ENCODE data around the gene POLR2A. TPM values are rescaled to one million over a fixed set of nuclear protein-coding genes. Genes with fewer than 3 reads are reported as not detected.

The POLR2A gene
- polyA plus RNA-seq, 6 donors from 2014 or later = 13.6 to 88.9 (median 47.1) TPM

DNA sequence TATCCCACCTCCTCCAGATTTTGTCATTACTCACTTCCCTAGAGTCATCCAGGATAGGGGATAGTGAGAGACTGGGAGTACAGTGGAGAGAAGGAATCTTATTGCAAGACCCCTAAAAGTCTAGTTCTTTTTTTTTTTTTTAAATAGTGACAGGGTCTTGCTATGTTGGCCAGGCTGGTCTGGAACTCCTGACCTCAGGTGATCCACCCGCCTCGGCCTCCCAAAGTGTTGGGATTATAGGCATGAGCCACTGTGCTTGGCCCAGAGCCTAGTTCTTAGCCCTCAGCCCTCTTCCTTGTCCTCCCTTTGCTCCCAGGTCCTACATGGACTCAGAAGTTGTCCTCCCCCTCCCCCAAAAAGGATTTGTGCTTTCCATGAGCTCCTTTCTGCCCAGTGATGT, 42.0 kb upstream of the POLR2A start:
- H3K27ac Mint-ChIP-seq = peak overlapping the region in 1 of 6 donors; percentile 19
- peaks cover 42 to 60% (median 55%) of the 10 kb centered on the region in 3 donors for H3K4me1 Mint-ChIP-seq

DNA sequence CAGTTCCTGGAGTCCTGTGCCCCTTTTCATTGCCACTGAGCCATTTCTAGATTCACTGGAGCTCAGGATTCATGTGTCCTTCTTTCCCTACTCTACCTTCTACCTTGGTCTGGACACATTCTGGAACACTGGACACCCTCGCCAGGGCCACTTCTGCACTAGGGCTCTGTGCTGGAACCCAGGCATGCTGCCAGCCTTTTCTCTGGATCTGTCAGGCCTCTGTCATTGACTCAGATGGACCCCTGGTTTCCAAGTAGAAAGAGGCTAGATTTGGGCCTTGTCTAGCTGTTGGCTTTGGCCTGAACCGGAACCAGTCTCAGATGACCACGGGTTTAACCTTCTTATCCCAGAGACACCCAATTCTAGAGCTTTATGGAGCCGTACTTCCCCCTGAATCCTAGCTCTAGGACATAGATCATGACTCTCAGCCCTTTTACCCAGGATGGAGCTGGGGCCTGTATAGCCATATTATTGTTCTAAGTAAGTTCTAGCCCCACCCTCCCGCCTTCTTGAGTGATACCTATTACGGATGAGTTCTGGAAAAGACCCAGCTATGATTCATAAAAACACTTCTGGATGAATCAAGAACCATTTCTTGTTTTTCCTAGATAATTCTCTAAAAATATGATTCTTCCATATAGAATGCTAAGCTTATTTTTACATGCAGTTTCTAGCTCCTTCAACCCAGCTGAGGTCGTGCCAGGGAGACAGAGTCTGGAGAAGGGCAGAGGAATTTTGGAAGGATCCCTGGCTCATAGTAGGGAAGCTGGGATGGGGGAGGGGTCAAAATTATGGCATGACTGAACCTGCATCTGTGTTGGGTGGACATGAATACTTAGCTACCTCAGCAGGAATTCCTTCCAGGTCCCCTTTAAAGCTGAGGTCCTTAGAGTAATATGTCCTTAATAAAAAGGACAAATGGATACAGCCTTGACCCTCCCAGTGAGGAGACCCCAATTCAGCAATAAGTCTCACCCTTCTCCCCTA, 40.4 kb upstream of the POLR2A start:
- Mint-ChIP-seq H3K4me1 (peaks cover 36 to 49% (median 47%) of the 10 kb centered on the region in 3 donors), H3K36me3 (peaks cover 0 to 36% of the 10 kb centered on the region in 2 donors), H3K9me3 (peaks cover 0 to 5% (median 0%) of the 10 kb centered on the region in 7 donors), H3K27me3 (peaks cover 56 to 90% (median 87%) of the 10 kb centered on the region in 3 donors), H3K4me3 (peak overlapping the region in 3 of 8 donors; percentile 17 to 92 (median 79)), H3K27ac (peak overlapping the region in 1 of 6 donors; percentile 24)
- no peak for ATAC-seq (ENCODE audit: low read depth in 2 of 2)
- DNase-seq = no peak

More for the DNA sequence above, 42.0 kb upstream of the POLR2A start:
- H3K4me3 Mint-ChIP-seq = peak overlapping the region in 2 of 8 donors; percentile 16 to 29
- peaks cover 0 to 2% (median 0%) of the 10 kb centered on the region in 7 donors for H3K9me3 Mint-ChIP-seq
- ATAC-seq (ENCODE audit: low read depth in 2 of 2) (no peak), DNase-seq (no peak)
- peaks cover 49 to 91% (median 87%) of the 10 kb centered on the region in 3 donors for H3K27me3 Mint-ChIP-seq
- peaks cover 0 to 36% of the 10 kb centered on the region in 2 donors for H3K36me3 Mint-ChIP-seq

DNA sequence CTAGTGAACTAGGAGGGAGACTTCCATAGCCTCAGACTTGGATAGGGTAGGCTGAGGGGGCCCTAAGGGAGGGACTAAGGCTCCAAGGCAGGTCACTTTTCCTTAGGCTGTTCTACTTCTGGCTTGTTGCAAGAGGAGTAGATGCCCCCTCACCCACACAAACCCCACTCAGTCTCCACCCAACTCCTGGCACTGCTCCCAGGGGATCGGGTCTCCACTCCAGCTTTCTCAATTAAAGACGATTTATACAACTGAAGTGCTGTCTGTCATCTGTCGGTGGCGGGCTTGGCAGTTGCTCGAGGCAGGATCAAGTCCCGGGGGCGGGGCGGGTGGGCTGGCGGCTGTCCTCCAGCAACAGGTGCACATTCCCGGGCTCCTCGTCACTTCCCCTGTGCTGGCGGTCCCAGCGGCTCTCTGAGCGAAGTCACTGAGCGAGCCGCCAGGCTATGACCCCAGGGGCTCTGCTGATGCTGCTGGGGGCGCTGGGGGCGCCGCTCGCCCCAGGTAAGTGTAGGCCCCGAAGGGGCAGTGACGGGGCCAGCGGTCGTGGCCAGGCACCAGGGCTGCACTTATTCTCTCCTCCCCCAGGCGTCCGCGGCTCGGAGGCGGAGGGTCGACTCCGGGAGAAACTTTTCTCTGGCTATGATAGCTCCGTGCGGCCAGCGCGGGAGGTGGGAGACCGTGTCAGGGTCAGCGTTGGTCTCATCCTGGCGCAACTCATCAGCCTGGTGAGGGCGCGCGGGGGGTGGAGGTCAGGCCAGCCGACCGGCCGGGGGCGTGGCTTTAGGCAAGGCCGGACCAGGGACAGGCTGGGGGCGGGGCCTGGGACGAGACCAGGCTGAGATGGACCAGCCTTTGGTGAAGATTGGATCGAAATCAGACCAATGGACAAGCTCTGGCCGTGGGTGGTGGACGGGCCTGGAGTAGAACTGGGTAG, 39.2 kb upstream of the POLR2A start, which contains the start of gene CHRNB1:
TSS of gene CHRNB1 (plus strand) at position 380 of the 937 bp plus-strand sequence. CDS start at position 447, 67 bp downstream.
- Mint-ChIP-seq H3K27me3 (peaks cover 53 to 92% (median 86%) of the 10 kb centered on the region in 3 donors), H3K36me3 (peaks cover 0 to 32% of the 10 kb centered on the region in 2 donors), H3K4me3 (peak within 1 kb of the TSS; percentile 60 to 93 (median 89)), H3K4me1 (peaks cover 28 to 41% (median 37%) of the 10 kb centered on the region in 3 donors), H3K9me3 (peaks cover 0 to 5% (median 0%) of the 10 kb centered on the region in 7 donors), H3K27ac (peak within 1 kb of the TSS in 2 of 6 donors; percentile 11 to 93)
- peak; percentile 45 to 52 for ATAC-seq (ENCODE audit: low read depth in 2 of 2)
- no peak for DNase-seq

DNA sequence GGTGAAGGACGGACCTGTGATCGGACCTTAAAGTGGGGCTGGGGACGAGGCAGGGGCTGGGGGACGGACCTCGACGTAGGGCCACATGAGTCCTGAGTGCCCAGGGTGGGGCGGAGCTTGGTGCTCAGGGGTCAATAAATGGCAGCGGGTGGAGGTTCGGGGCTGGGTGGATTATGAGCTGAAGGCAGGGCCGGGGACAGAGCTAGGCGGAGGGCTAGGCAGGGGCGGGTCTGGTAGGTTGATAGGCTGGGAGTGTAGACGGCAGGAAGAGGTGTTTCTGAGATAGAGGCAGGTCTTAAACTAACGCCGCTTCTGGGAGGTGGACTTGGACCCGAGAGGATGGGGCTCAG, 38.6 kb upstream of the POLR2A start:
- H3K4me3 Mint-ChIP-seq = peak overlapping the region; percentile 60 to 93 (median 89)
- peaks cover 53 to 91% (median 80%) of the 10 kb centered on the region in 3 donors for H3K27me3 Mint-ChIP-seq
- H3K27ac Mint-ChIP-seq = peak overlapping the region in 2 of 6 donors; percentile 11 to 93
- peaks cover 22 to 34% (median 31%) of the 10 kb centered on the region in 3 donors for H3K4me1 Mint-ChIP-seq
- H3K9me3 Mint-ChIP-seq = peaks cover 0 to 5% (median 0%) of the 10 kb centered on the region in 7 donors
- peaks cover 0 to 26% of the 10 kb centered on the region in 2 donors for H3K36me3 Mint-ChIP-seq
- DNase-seq (no peak), ATAC-seq (ENCODE audit: low read depth in 2 of 2) (peak; percentile 78 to 85)

DNA sequence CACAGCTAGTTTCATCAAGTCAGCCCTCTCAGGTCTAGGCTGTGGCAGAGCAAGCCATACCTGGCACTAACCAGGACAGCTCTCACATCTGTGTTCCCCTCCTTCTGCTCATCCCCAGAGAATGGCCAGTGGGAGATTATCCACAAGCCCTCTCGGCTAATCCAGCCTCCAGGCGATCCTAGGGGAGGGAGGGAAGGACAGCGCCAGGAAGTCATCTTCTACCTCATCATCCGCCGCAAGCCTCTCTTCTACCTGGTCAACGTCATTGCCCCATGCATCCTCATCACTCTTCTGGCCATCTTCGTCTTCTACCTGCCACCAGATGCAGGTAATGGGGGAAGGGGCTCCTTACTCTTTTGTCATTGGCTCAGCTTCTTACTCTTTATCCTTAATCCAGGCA, 35.7 kb upstream of the POLR2A start:
- H3K27ac Mint-ChIP-seq = no peak overlapping the region
- no peak for ATAC-seq (ENCODE audit: low read depth in 2 of 2)
- peaks cover 0 to 21% of the 10 kb centered on the region in 2 donors for H3K36me3 Mint-ChIP-seq
- no peak overlapping the region for H3K4me3 Mint-ChIP-seq
- no peak for DNase-seq
- H3K27me3 Mint-ChIP-seq = peaks cover 41 to 68% (median 54%) of the 10 kb centered on the region in 3 donors
- H3K9me3 Mint-ChIP-seq = peaks cover 0 to 5% (median 0%) of the 10 kb centered on the region in 7 donors
- H3K4me1 Mint-ChIP-seq = peaks cover 21 to 26% (median 26%) of the 10 kb centered on the region in 3 donors

DNA sequence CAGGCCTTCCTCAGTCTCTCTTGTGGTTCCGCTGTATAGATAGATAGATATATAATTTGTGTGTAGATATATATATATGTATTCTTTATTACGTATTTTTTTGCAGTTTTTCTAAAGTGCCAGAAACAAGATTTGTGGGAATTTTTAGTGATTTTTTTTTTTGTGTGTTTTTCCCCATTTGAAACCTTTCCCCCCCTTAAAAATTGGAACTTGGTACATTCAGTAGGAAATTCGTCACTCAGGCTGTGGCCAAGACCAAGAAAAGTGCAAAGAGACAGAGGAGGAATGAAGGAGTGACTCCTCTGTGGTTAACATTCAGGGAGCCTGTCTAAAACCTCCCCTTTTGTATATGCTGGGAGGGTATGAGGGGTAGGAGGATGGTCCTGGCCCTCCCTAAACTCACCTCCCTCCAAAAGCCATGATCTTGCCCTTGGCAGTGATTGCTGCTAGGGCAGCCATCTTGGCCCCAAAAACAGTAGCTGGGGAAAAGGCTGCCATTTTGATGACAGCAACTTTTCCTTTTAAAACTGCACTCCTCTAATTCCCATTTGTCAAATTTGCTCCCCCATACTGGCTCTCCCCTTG, 24.1 kb upstream of the POLR2A start:
- Mint-ChIP-seq H3K4me1 (peaks cover 4 to 22% (median 15%) of the 10 kb centered on the region in 3 donors), H3K27me3 (peaks cover 0 to 3% (median 0%) of the 10 kb centered on the region in 3 donors), H3K36me3 (peaks cover 0 to 5% of the 10 kb centered on the region in 2 donors), H3K9me3 (no peaks in the 10 kb centered on the region), H3K27ac (no peak overlapping the region), H3K4me3 (peak overlapping the region in 1 of 8 donors; percentile 57)
- DNase-seq (no peak), ATAC-seq (ENCODE audit: low read depth in 2 of 2) (no peak)

DNA sequence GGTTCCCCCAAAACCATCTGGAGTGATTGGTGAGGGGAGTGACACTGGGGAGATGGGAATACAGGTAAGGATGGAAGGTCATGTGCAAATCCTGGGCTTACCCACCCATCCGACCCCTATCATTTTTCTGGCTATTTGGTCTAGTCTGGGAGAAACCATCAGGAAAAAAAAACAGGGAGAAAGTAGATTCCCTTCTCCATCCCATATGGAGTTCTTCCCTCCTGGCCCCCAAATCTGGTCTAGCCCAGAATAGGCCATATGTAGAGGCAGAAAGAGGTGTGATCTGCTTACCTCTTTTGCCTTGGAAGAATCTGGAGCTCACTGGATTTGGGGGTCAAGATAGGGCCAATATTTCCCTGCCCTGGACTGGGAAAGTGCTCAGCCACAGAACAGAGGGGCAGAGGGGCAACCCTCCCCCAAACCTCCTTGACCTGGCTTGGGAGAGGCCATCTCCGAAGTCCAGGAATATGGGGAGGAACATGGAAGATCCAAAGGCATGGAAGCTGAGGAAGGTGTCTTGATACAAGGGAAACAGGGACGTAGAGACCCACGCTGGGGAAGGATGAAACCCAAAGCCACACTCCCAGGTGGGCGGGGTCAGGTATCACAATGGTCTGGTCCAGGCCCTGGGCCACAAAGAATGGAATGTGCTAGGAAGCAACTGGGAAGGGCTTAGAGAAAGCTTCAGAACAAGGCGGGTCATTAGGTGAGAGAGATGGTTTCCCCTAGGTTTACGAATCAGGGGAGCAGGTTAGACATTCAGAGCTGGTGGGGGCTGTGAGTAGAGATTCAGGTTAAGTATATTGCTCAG, 23.1 kb upstream of the POLR2A start:
- Mint-ChIP-seq H3K4me1 (peaks cover 0 to 15% (median 9%) of the 10 kb centered on the region in 3 donors), H3K27me3 (no peaks in the 10 kb centered on the region), H3K36me3 (peaks cover 0 to 2% of the 10 kb centered on the region in 2 donors), H3K27ac (peak overlapping the region in 3 of 6 donors; percentile 20 to 85 (median 65)), H3K4me3 (no peak overlapping the region), H3K9me3 (no peaks in the 10 kb centered on the region)
- no peak for ATAC-seq (ENCODE audit: low read depth in 2 of 2)
- no peak for DNase-seq

DNA sequence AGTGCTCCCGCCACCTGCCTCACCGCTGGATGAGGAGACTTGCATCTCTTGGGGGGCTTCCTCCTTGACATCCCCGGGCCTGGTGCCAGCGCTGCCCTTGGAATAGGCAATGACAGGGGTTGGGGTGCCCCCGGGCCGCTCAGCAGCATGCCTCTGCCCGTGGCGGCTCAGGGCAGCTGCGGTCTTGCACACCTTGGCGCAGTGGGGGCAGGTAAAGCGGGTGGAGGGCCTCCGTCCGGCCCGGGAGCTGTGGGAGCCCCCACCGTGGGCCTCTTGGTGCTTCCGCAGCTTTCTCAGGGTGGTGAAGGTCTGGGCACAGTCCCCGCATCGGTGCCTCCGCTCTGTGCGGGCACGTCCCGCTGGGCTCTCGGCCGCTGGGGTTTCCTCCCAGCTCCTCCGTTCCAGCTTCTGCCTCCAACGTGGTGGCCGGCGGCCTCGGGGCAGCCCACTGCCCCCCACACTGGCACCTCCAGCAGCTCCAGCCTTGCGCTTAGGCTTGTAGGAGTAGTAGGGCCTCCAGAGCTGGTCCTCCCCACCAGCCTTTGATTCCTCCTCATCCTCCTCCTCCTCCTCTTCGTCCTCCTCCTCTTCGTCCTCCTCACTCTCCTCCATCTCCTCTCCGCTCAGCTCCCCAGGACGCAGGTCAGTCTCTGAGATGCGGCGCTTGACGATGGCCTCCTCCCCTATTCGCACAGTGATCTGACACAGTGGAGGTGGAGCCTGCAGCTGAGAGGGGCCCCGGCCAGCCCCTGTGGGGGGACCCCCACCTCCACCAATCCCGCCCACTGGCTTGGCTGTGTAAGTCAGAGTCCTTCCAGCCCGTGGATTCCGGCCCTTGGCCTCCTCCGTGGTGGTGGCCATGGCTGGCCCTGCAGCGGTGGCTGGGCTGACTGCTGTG, 21.4 kb upstream of the POLR2A start:
- Mint-ChIP-seq H3K9me3 (no peaks in the 10 kb centered on the region), H3K27me3 (no peaks in the 10 kb centered on the region), H3K4me1 (peaks cover 13 to 20% (median 15%) of the 10 kb centered on the region in 3 donors), H3K36me3 (peaks cover 0 to 8% of the 10 kb centered on the region in 2 donors), H3K27ac (peak overlapping the region in 1 of 6 donors; percentile 18), H3K4me3 (no peak overlapping the region)
- no peak for ATAC-seq (ENCODE audit: low read depth in 2 of 2)
- no peak for DNase-seq

DNA sequence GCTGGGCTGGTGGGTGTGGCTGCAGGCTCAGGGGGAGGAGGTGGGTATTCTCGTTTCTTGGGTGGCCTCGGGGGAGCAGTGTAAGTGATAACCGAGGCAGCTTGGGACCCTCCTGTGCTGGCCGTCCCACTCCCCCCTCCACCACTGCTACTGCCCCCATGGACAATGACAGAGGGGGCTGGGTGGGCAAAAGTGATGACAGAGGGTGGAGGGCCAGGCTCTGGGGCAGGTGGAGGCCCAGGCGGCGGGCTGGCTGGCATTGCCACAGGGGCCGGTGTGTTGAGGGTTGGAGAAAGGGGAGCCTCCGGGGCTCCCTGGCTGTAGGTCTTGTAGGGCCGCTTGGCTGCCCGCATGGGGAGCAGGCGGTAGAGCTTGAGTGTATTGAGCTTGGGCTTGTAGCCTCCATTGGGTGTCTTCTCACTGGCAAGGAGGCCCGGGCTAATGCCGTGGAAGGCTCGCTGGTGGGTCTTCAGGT, 20.8 kb upstream of the POLR2A start:
- H3K9me3 Mint-ChIP-seq = no peaks in the 10 kb centered on the region
- peaks cover 13 to 25% (median 20%) of the 10 kb centered on the region in 3 donors for H3K4me1 Mint-ChIP-seq
- ATAC-seq (ENCODE audit: low read depth in 2 of 2) (no peak), DNase-seq (no peak)
- H3K27me3 Mint-ChIP-seq = no peaks in the 10 kb centered on the region
- peak overlapping the region in 1 of 8 donors; percentile 14 for H3K4me3 Mint-ChIP-seq
- H3K36me3 Mint-ChIP-seq = peaks cover 0 to 8% of the 10 kb centered on the region in 2 donors
- peak overlapping the region in 3 of 6 donors; percentile 18 to 64 (median 47) for H3K27ac Mint-ChIP-seq

DNA sequence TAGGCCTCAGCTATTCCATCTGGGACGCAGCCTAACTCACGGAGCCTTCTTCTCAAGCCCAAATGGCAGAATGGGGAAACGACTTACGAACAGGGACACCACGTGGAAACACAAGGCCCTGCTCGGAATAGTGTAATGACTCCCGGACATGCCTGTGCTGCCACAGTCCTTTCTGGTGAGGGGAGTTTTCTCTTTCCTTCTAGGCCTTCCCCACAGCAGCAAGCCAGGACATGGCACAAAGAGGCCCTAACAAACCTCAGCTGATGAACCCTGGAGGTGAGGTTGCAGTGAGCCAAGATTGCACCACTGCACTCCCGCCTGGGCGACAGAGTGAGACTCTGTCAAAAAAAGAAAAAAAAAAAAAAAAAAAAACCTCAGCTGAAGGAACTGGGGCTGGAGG, 20.1 kb upstream of the POLR2A start:
- Mint-ChIP-seq H3K27ac (peak overlapping the region in 1 of 6 donors; percentile 47), H3K4me1 (peaks cover 17 to 30% (median 21%) of the 10 kb centered on the region in 3 donors), H3K36me3 (peaks cover 0 to 8% of the 10 kb centered on the region in 2 donors), H3K4me3 (no peak overlapping the region), H3K27me3 (no peaks in the 10 kb centered on the region), H3K9me3 (no peaks in the 10 kb centered on the region)
- ATAC-seq (ENCODE audit: low read depth in 2 of 2) (no peak), DNase-seq (no peak)

All from naive B cell (primary cell).